Gastrocnemius medialis (tissue), 4 donors: ENCODE results near the gene XRN2. TPM values are rescaled to one million over a fixed set of nuclear protein-coding genes. Genes with fewer than 3 reads are reported as not detected.

Source experiments
- ATAC-seq, 2 donors: fragments of 150-250 bp; one replicate each; pipeline ENCODE4 v1.9.1; 2016
- DNase-seq, 2 donors: peaks; one replicate each; pipeline ENCODE4 v3.0.0-alpha.2; 2019
- H3K27ac ChIP-seq, 4 donors: fragments of 200-600 bp; sonication (generic); 1 replicate in 1 of 4; 2 replicates in 3 of 4; pipeline ENCODE4 v1.5.1; 2016 to 2018; ENCODE audit warnings: mild to moderate bottlenecking in 2 of 4, moderate library complexity in 1 of 4
- H3K27me3 ChIP-seq, 3 donors: fragments of 200-600 bp; sonication (generic) in 2 of 3; 1 replicate in 1 of 3; 2 replicates in 2 of 3; pipeline versions ENCODE4 v1.5.1 to v1.6.0; 2016 to 2019; ENCODE audit warnings: mild to moderate bottlenecking in 1 of 3, moderate library complexity in 1 of 3
- H3K36me3 ChIP-seq, 2 donors: fragments of 200-600 bp; sonication (generic) in 1 of 2; one replicate each; pipeline ENCODE4 v1.5.1; 2017 to 2018
- H3K4me1 ChIP-seq, 2 donors: fragments of 200-600 bp; sonication (generic) in 1 of 2; one replicate each; pipeline ENCODE4 v1.5.1; 2016 to 2017; ENCODE audit warnings: mild to moderate bottlenecking in 2 of 2
- H3K4me3 ChIP-seq, 4 donors: fragments of 200-600 bp; sonication (generic) in 3 of 4; 1 replicate in 1 of 4; 2 replicates in 3 of 4; pipeline ENCODE4 v1.5.1; 2016 to 2019; ENCODE audit warnings: mild to moderate bottlenecking in 2 of 4
- H3K9me3 ChIP-seq, 3 donors: fragments of 200-600 bp; sonication (generic) in 2 of 3; 1 replicate in 1 of 3; 2 replicates in 2 of 3; pipeline ENCODE4 v1.5.1; 2016 to 2019
- POLR2A ChIP-seq, 2 donors: fragments of 450-650 bp; IDR thresholded peaks; one replicate each; pipeline ENCODE4 v1.6.1; 2017; ENCODE audit warnings: antibody characterized with exemption in 2 of 2, mild to moderate bottlenecking in 2 of 2, moderate library complexity in 2 of 2
- in situ Hi-C, 4 donors: fragments of 200-750 bp; cut with MboI; loops; one replicate each; pipeline versions ENCODE4 v1.15.0 to v1.8.0; 2017; ENCODE audit warnings: low sequenced_read_pairs in 4 of 4
- intact Hi-C: fragments of 100-400 bp; cut with DNase I; formaldehyde crosslinking; loops from one replicate; pipeline ENCODE4 v1.15.1; 2023; ENCODE audit warnings: low total_unique reads
- total RNA-seq, 4 donors: library from RNA; depleted of rRNA; stranded (reverse); fragments of >200 nt; gene quantifications; one replicate each; pipeline versions ENCODE4 v1.1.0 to v1.2.3, GENCODE V29; 2016
- TF ChIP-seq, protein P1 (sequence below), 5 experiments: fragments of 450-650 bp in 3 of 5; fragments of 200-600 bp in 2 of 5; sonication (generic) in 2 of 5; IDR thresholded peaks in 4 of 5; conservative IDR thresholded peaks in 1 of 5; 1 replicate in 4 of 5; 2 replicates in 1 of 5; pipeline ENCODE4 v1.5.1; 2016 to 2019; ENCODE audit warnings: antibody characterized with exemption in 5 of 5, mild to moderate bottlenecking in 3 of 5, moderate library complexity in 3 of 5

XRN2 gene, protein sequence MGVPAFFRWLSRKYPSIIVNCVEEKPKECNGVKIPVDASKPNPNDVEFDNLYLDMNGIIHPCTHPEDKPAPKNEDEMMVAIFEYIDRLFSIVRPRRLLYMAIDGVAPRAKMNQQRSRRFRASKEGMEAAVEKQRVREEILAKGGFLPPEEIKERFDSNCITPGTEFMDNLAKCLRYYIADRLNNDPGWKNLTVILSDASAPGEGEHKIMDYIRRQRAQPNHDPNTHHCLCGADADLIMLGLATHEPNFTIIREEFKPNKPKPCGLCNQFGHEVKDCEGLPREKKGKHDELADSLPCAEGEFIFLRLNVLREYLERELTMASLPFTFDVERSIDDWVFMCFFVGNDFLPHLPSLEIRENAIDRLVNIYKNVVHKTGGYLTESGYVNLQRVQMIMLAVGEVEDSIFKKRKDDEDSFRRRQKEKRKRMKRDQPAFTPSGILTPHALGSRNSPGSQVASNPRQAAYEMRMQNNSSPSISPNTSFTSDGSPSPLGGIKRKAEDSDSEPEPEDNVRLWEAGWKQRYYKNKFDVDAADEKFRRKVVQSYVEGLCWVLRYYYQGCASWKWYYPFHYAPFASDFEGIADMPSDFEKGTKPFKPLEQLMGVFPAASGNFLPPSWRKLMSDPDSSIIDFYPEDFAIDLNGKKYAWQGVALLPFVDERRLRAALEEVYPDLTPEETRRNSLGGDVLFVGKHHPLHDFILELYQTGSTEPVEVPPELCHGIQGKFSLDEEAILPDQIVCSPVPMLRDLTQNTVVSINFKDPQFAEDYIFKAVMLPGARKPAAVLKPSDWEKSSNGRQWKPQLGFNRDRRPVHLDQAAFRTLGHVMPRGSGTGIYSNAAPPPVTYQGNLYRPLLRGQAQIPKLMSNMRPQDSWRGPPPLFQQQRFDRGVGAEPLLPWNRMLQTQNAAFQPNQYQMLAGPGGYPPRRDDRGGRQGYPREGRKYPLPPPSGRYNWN
- total RNA-seq = 10 to 100 TPM; 42.0 to 68.4 (median 52.3) TPM

DNA sequence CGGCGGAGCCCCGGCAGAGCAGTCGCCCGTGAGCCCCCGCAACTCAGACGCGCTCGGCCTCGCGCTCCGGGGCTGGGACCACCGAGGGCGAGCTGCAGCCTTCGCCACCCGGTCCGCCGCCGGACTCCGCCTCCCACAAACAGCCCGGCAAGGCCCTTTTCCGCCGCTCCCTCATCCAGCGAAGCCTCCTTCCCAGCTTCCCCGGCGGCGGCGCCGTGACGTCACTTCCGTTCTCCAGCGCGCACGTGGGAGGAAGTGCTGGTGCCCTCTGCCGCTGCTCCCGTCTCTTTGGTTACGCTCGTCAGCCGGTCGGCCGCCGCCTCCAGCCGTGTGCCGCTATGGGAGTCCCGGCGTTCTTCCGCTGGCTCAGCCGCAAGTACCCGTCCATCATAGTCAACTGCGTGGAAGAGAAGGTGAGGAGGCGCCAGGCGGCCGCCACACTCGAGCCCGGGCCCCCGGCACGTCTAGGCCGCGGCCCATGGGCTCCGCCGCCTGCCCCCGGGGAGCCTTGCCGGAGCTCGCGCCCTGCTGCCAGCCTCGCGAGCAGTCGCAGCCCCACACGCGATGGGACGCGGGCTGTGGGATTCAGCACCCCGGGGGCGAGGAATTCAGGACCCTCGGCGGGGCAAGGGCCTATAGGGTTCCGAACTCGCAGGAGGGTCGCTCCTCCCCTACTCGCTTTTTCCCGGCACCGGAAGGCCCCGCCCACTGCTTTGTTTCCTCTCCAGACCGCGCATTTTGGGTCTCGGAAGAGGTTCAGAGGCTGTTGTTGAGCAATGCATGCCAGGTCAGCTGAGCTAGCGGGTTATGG, at the start of gene XRN2:
Gene XRN2, plus strand, starts transcription at position 271 of the 811 bp plus-strand sequence. Its CDS starts 68 bp downstream, at position 339.
- intact Hi-C loops = loop anchor here (5.0 kb wide), 2 partner anchors 176 to 1251 kb away; partner anchors contain the start of genes CFAP61, CRNKL1 and KIZ
- peak; percentile 97 to 98 for ATAC-seq
- in situ Hi-C loops = no loop called here
- DNase-seq = peak; percentile 91
- TF ChIP-seq, protein P1, sequence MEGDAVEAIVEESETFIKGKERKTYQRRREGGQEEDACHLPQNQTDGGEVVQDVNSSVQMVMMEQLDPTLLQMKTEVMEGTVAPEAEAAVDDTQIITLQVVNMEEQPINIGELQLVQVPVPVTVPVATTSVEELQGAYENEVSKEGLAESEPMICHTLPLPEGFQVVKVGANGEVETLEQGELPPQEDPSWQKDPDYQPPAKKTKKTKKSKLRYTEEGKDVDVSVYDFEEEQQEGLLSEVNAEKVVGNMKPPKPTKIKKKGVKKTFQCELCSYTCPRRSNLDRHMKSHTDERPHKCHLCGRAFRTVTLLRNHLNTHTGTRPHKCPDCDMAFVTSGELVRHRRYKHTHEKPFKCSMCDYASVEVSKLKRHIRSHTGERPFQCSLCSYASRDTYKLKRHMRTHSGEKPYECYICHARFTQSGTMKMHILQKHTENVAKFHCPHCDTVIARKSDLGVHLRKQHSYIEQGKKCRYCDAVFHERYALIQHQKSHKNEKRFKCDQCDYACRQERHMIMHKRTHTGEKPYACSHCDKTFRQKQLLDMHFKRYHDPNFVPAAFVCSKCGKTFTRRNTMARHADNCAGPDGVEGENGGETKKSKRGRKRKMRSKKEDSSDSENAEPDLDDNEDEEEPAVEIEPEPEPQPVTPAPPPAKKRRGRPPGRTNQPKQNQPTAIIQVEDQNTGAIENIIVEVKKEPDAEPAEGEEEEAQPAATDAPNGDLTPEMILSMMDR (IDR thresholded peaks at IDR 0.05 in 4 of 5, conservative IDR thresholded peaks at IDR 0.05 in 1 of 5) = peak in 1 of 5 experiments; percentile 14
- TF ChIP-seq POLR2A (IDR thresholded peaks at IDR 0.05) = peak; percentile 71 to 84
- Histone ChIP-seq H3K9me3 (no peaks in the 10 kb centered on the region), H3K4me1 (peaks cover 14 to 16% of the 10 kb centered on the region in 2 donors), H3K4me3 (peak within 1 kb of the TSS; percentile 70 to 90 (median 80)), H3K36me3 (peaks cover 0 to 2% of the 10 kb centered on the region in 2 donors), H3K27me3 (no peaks in the 10 kb centered on the region), H3K27ac (peak within 1 kb of the TSS; percentile 88 to 97 (median 96))

DNA sequence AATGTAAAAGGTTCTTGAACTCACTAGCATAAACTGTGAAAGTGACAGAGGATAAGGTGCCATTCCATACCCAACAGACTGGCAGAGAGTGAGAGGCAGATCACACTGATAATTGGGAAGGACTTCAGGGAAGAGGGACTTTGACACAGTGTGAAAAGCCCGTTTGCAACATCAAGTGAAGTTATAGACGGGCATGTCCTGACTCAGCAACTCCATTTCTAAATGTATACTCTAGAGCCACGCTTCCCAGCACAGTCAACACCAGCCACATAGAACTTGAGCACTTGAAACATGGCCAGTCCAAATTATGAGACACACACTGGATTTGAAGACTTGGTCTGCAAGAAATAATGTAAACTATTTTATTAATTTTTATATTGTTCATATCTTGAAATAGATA, 45.9 kb upstream of the XRN2 start:
- Histone ChIP-seq H3K36me3 (no peaks in the 10 kb centered on the region), H3K4me3 (no peak overlapping the region), H3K4me1 (no peaks in the 10 kb centered on the region), H3K27me3 (no peaks in the 10 kb centered on the region), H3K27ac (no peak overlapping the region), H3K9me3 (no peaks in the 10 kb centered on the region)
- DNase-seq (no peak), ATAC-seq (no peak)
- TF ChIP-seq, protein P1 (IDR thresholded peaks at IDR 0.05 in 4 of 5, conservative IDR thresholded peaks at IDR 0.05 in 1 of 5) = no peak
- no peak for TF ChIP-seq POLR2A (IDR thresholded peaks at IDR 0.05)
- intact Hi-C loops (no loop called here), in situ Hi-C loops (no loop called here)

DNA sequence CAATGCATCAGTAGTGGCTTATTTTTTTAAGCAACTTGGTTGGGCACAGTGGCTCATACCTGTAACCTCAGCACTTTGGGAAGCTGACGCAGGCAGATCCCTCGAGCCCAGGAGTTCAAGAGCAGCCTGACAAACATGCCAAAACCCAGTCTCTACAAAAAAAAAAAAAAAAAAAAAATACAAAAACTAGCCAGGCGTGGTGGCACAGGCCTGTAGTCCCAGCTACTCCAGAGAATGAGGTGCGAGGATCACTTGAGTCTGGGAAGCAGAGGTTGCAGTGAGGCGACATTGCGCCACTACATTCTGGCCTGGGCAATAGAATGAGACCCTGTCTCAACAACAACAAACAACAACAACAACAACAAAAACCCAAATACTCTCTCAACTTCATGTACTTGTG, 44.7 kb upstream of the XRN2 start:
- Histone ChIP-seq H3K4me3 (no peak overlapping the region), H3K9me3 (no peaks in the 10 kb centered on the region), H3K27me3 (no peaks in the 10 kb centered on the region), H3K27ac (no peak overlapping the region), H3K36me3 (no peaks in the 10 kb centered on the region), H3K4me1 (no peaks in the 10 kb centered on the region)
- in situ Hi-C loops (no loop called here), intact Hi-C loops (no loop called here)
- TF ChIP-seq, protein P1 (IDR thresholded peaks at IDR 0.05 in 4 of 5, conservative IDR thresholded peaks at IDR 0.05 in 1 of 5) = no peak
- no peak for TF ChIP-seq POLR2A (IDR thresholded peaks at IDR 0.05)
- DNase-seq (no peak), ATAC-seq (no peak)

DNA sequence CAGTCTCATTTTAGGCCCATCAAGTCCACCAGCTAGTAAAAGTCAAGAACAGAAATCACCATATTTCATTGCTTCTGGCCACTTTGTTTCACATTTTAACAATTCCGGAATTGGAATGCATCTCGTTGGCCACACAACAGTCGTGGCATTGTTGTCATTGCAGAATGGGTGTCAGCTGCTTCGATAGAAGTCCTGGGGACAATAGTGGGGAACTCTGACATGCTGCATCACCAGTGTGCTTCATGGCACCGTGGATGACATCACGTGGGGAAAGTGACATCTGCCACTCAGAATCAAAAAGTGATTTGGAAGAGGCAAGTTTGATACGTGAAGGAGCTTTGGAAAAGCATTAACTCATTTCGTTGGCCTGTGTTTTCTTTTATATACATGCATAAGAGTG, 43.8 kb upstream of the XRN2 start:
- in situ Hi-C loops = no loop called here
- Histone ChIP-seq H3K27ac (no peak overlapping the region), H3K27me3 (no peaks in the 10 kb centered on the region), H3K4me3 (no peak overlapping the region), H3K36me3 (no peaks in the 10 kb centered on the region), H3K9me3 (no peaks in the 10 kb centered on the region), H3K4me1 (no peaks in the 10 kb centered on the region)
- TF ChIP-seq POLR2A (IDR thresholded peaks at IDR 0.05) = no peak
- TF ChIP-seq, protein P1 (IDR thresholded peaks at IDR 0.05 in 4 of 5, conservative IDR thresholded peaks at IDR 0.05 in 1 of 5) = no peak
- ATAC-seq (no peak), DNase-seq (no peak)
- intact Hi-C loops = no loop called here
